Heart left ventricle (tissue), 13 donors: ENCODE results near the gene GRIN2A.

Source experiments
- CTCF ChIP-seq, 12 donors: fragments of 200-600 bp; sonication (generic) in 4 of 12; IDR thresholded peaks; one replicate each; pipeline versions ENCODE4 v1.5.0 to v1.8.0; 2018 to 2022; ENCODE audit warnings: antibody characterized with exemption in 12 of 12, mild to moderate bottlenecking in 5 of 12
- POLR2A ChIP-seq, 2 donors: fragments of 450-650 bp; IDR thresholded peaks; one replicate each; pipeline ENCODE4 v1.6.1; 2017; ENCODE audit warnings: antibody characterized with exemption in 2 of 2, mild to moderate bottlenecking in 2 of 2, moderate library complexity in 2 of 2
- donor health status: ischemic (EF 13 %, LVEDD 7.1; RV severe dilation, severe dysfunction).
- donor health status: DM: no; HTN: yes; CAD: no.
- donor health status: DM: no; HTN: no; CAD: no.
- donor health status: ischemic (EF 25% LVEDD 6.9; RV normal size, moderate dysfunction).
- donor health status: ischemic (EF 25% LVEDD 5.7; RV mildly dilated, moderate dysfunction).
- donor health status: ischemic (EF 35%, LVEDD 5.7; RV mildly dilated, moderate dysfunction).
- donor health status: nonischemic (EF 11% LVEDD 7.7; RV severe dilation, severe dysfunction).
- donor health status: DM: yes; HTN: yes; CAD: no.
- donor health status: PGD.
- donor health status: ischemic (EF 29% LVEDD 5.4; RV normal size, mild dysfunction).
- donor health status: nonischemic (EF 23%, LVEDD 6.1; RV moderate dilation, normal function).

- TF ChIP-seq CTCF (IDR thresholded peaks at IDR 0.05) = no peak
- TF ChIP-seq POLR2A (IDR thresholded peaks at IDR 0.05) = no peak
These were observed 141.8 kb downstream of the GRIN2A start for GRCh38 chr16:10040136-10041080.
